Heart right ventricle (tissue), 16 donors: Measurements from ENCODE around the gene KIAA0408. TPM values are rescaled to one million over a fixed set of nuclear protein-coding genes. Genes with fewer than 3 reads are reported as not detected.

Experiments
- ATAC-seq, 8 donors: fragments of 200-7000 bp; cut with Tn5 transposase; one replicate each; pipeline ENCODE4 v1.9.1; 2020; ENCODE audit warnings: mild to moderate bottlenecking in 8 of 8, moderate library complexity in 8 of 8, moderate number of reproducible peaks in 1 of 8
- DNase-seq, 2 donors: peaks; one replicate each; pipeline ENCODE4 v3.0.0-alpha.2; 2020
- H3K27ac ChIP-seq, 10 donors: fragments of 200-600 bp; sonication (generic) in 2 of 10; one replicate each; pipeline versions ENCODE4 v1.5.0 to v1.8.0; 2020 to 2022; ENCODE audit warnings: mild to moderate bottlenecking in 3 of 10
- H3K27me3 ChIP-seq, 7 donors: fragments of 200-600 bp; one replicate each; pipeline ENCODE4 v1.8.0; 2021 to 2022; ENCODE audit warnings: mild to moderate bottlenecking in 2 of 7
- H3K36me3 ChIP-seq, 9 donors: fragments of 200-600 bp; sonication (generic) in 1 of 9; one replicate each; pipeline versions ENCODE4 v1.5.0 to v1.8.0; 2020 to 2022; ENCODE audit warnings: mild to moderate bottlenecking in 2 of 9
- H3K4me1 ChIP-seq, 9 donors: fragments of 200-600 bp; sonication (generic) in 1 of 9; one replicate each; pipeline versions ENCODE4 v1.5.0 to v1.8.0; 2020 to 2022; ENCODE audit warnings: mild to moderate bottlenecking in 4 of 9
- H3K4me3 ChIP-seq, 10 donors: fragments of 200-600 bp; sonication (generic) in 2 of 10; one replicate each; pipeline versions ENCODE4 v1.5.0 to v1.8.0; 2020 to 2022; ENCODE audit warnings: mild to moderate bottlenecking in 7 of 10, moderate library complexity in 2 of 10
- H3K9me3 ChIP-seq, 11 donors: fragments of 200-600 bp in 10 of 11; sonication (generic) in 2 of 11; one replicate each; pipeline versions ENCODE4 v1.5.0 to v1.8.0; 2013 to 2022; ENCODE audit warnings: mild to moderate bottlenecking in 2 of 11, control low read depth in 1 of 11, moderate library complexity in 1 of 11
- WGBS, 2 donors: extraction: QIAGEN DNeasy Blood & Tissue Kit; methylation state at CpG; one replicate each; pipeline ENCODE4 v1.1.7; 2013; ENCODE audit warnings: inconsistent platforms in 1 of 2; 5-methylcytosine and 5-hydroxymethylcytosine counted together
- intact Hi-C, 10 donors: fragments of 100-400 bp; cut with DNase I; formaldehyde crosslinking; loops; one replicate each; pipeline versions ENCODE4 v1.11.1 to v1.14.2; 2022
- polyA plus RNA-seq, 2 donors: library from polyadenylated mRNA; stranded (reverse); fragments of 200-250 nt; gene quantifications; one replicate each; pipeline ENCODE4 v1.2.3, GENCODE V29; 2013
- total RNA-seq, 10 donors: library from RNA; stranded (reverse); fragmentation: NEBNext Ultra II Directional in 3 of 10; extraction: Animal tissue kit (Norgen Biotek cat#: 25700) in 3 of 10; gene quantifications; one replicate each; pipeline versions ENCODE4 v1.2.1 to v1.2.4, GENCODE V29; 2021 to 2023
- TF ChIP-seq, protein P1 (sequence below), 9 donors: fragments of 200-600 bp; sonication (generic) in 2 of 9; IDR thresholded peaks; one replicate each; pipeline versions ENCODE4 v1.5.0 to v1.8.0; 2021 to 2022; ENCODE audit warnings: antibody characterized with exemption in 9 of 9, mild to moderate bottlenecking in 5 of 9, moderate library complexity in 1 of 9
- donor health status: Arrhythmogenic right ventricular cardiomyopathy.
- donor health status: ischemic (EF 13 %, LVEDD 7.1; RV severe dilation, severe dysfunction).
- donor health status: healthy with polysubstance abuse.
- donor health status: DM: no; HTN: yes; CAD: no.
- donor health status: DM: no; HTN: no; CAD: no.
- donor health status: ischemic (EF 25% LVEDD 6.9; RV normal size, moderate dysfunction).
- donor health status: ischemic (EF 25% LVEDD 5.7; RV mildly dilated, moderate dysfunction).
- donor health status: healthy.
- donor health status: DM: yes; HTN: yes; CAD: no.
- donor health status: Ischemic cardiomyopathy.
- donor health status: ischemic (EF 35%, LVEDD 5.7; RV mildly dilated, moderate dysfunction).
- donor health status: nonischemic (EF 11% LVEDD 7.7; RV severe dilation, severe dysfunction).
- donor health status: DM: yes; HTN: yes; CAD: no.
- donor health status: PGD.
- donor health status: ischemic (EF 29% LVEDD 5.4; RV normal size, mild dysfunction).
- donor health status: nonischemic (EF 23%, LVEDD 6.1; RV moderate dilation, normal function).

The KIAA0408 gene
- total and polyA plus RNA-seq, 12 donors: 0.27 to 3.2 (median 1.3) TPM

- Histone ChIP-seq H3K27me3 (no peaks in the 10 kb centered on the region), H3K4me1 (peaks cover 0 to 26% (median 0%) of the 10 kb centered on the region in 9 donors), H3K9me3 (no peaks in the 10 kb centered on the region), H3K36me3 (peaks cover 0 to 13% (median 0%) of the 10 kb centered on the region in 9 donors), H3K27ac (no peak overlapping the region), H3K4me3 (no peak overlapping the region)
- DNase-seq: no peak
- no peak for ATAC-seq
- intact Hi-C loops: no loop called here
- 85 to 93% methylated on average over 2 of the region's 2 CpGs for WGBS, 2 donors
- TF ChIP-seq, protein P1, sequence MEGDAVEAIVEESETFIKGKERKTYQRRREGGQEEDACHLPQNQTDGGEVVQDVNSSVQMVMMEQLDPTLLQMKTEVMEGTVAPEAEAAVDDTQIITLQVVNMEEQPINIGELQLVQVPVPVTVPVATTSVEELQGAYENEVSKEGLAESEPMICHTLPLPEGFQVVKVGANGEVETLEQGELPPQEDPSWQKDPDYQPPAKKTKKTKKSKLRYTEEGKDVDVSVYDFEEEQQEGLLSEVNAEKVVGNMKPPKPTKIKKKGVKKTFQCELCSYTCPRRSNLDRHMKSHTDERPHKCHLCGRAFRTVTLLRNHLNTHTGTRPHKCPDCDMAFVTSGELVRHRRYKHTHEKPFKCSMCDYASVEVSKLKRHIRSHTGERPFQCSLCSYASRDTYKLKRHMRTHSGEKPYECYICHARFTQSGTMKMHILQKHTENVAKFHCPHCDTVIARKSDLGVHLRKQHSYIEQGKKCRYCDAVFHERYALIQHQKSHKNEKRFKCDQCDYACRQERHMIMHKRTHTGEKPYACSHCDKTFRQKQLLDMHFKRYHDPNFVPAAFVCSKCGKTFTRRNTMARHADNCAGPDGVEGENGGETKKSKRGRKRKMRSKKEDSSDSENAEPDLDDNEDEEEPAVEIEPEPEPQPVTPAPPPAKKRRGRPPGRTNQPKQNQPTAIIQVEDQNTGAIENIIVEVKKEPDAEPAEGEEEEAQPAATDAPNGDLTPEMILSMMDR (IDR thresholded peaks at IDR 0.05): no peak
Observed at GRCh38 chr6:127453845-127454619, 5.2 kb downstream of the KIAA0408 start.

GRCh38 chr6:127452803-127453202 is 6.4 kb downstream of the KIAA0408 start:
- Histone ChIP-seq H3K4me3 (no peak overlapping the region), H3K27me3 (no peaks in the 10 kb centered on the region), H3K36me3 (peaks cover 0 to 13% (median 0%) of the 10 kb centered on the region in 9 donors), H3K27ac (no peak overlapping the region), H3K4me1 (peaks cover 0 to 14% (median 0%) of the 10 kb centered on the region in 9 donors), H3K9me3 (no peaks in the 10 kb centered on the region)
- TF ChIP-seq, protein P1 (IDR thresholded peaks at IDR 0.05): no peak
- intact Hi-C loops: no loop called here
- ATAC-seq: no peak
- DNase-seq: no peak

GRCh38 chr6:127451388-127451787 is 7.8 kb downstream of the KIAA0408 start:
- Histone ChIP-seq H3K4me3 (no peak overlapping the region), H3K27ac (no peak overlapping the region), H3K27me3 (no peaks in the 10 kb centered on the region), H3K9me3 (no peaks in the 10 kb centered on the region), H3K36me3 (peaks cover 0 to 22% (median 0%) of the 10 kb centered on the region in 9 donors), H3K4me1 (peaks cover 0 to under 1% (median 0%) of the 10 kb centered on the region in 9 donors)
- intact Hi-C loops: no loop called here
- TF ChIP-seq, protein P1 (IDR thresholded peaks at IDR 0.05): no peak
- no peak for ATAC-seq
- 85 to 88% methylated on average over 3 of the region's 3 CpGs for WGBS, 2 donors
- DNase-seq: no peak

- TF ChIP-seq, protein P1 (IDR thresholded peaks at IDR 0.05): no peak
- no peak overlapping the region for H3K4me3 ChIP-seq
- H3K36me3 ChIP-seq: peaks cover 0 to 29% (median 0%) of the 10 kb centered on the region in 9 donors
- H3K27me3 ChIP-seq: no peaks in the 10 kb centered on the region
- no peak overlapping the region for H3K27ac ChIP-seq
- intact Hi-C loops: no loop called here
- DNase-seq: no peak
- no peaks in the 10 kb centered on the region for H3K9me3 ChIP-seq
- ATAC-seq: no peak
- H3K4me1 ChIP-seq: no peaks in the 10 kb centered on the region
Observed at GRCh38 chr6:127447780-127448179, 11.4 kb downstream of the KIAA0408 start.
